Measurements from ENCODE around the gene IFI16.

IFI16 gene

DNA sequence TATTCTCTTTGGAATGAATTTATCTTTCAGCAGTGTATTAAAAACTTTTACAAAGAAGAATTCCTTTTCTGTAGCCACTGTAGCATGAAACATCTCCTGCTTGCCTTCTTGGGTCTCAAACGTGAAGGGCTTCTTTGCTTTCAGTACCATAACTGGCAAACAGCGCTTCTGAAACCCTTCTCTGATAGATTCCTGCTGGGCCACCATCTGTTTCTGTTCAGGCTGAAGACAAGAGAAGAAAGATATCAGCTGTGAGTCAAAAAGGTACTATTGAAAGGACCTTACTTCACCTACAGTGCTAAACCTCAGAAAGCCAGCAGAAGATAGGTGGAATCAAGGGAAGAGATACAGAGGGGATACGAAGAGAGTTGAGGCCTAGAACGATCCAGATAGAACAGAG lies 56.4 kb downstream of the IFI16 start:
- no peak for DNase-seq
- no peak for TF ChIP-seq EZH2 (IDR thresholded peaks at IDR 0.05; ENCODE audit: borderline replicate concordance, low read depth, low read length, severe bottlenecking)
- TF ChIP-seq, protein P1, sequence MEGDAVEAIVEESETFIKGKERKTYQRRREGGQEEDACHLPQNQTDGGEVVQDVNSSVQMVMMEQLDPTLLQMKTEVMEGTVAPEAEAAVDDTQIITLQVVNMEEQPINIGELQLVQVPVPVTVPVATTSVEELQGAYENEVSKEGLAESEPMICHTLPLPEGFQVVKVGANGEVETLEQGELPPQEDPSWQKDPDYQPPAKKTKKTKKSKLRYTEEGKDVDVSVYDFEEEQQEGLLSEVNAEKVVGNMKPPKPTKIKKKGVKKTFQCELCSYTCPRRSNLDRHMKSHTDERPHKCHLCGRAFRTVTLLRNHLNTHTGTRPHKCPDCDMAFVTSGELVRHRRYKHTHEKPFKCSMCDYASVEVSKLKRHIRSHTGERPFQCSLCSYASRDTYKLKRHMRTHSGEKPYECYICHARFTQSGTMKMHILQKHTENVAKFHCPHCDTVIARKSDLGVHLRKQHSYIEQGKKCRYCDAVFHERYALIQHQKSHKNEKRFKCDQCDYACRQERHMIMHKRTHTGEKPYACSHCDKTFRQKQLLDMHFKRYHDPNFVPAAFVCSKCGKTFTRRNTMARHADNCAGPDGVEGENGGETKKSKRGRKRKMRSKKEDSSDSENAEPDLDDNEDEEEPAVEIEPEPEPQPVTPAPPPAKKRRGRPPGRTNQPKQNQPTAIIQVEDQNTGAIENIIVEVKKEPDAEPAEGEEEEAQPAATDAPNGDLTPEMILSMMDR (IDR thresholded peaks at IDR 0.05; ENCODE audit: borderline replicate concordance, extremely low read depth, low read length, poor library complexity, severe bottlenecking) = no peak
- peaks cover 8% of the 10 kb centered on the region for H3K4me1 ChIP-seq (ENCODE audit: insufficient read depth, low read length)
- H4K20me1 ChIP-seq (ENCODE audit: insufficient read depth, low read length) = no peaks in the 10 kb centered on the region
- ATAC-seq (ENCODE audit: insufficient read depth, low read depth) = 0 out of 3 replicates have a peak, but pooled peaks have one; percentile 17
- no peak overlapping the region for H2AFZ ChIP-seq (ENCODE audit: low read depth, low read length)
- no peaks in the 10 kb centered on the region for H3K27me3 ChIP-seq (ENCODE audit: insufficient read depth, low read length, poor library complexity)
- H3K36me3 ChIP-seq (ENCODE audit: insufficient read depth, low read length) = no peaks in the 10 kb centered on the region
- H3K9me3 ChIP-seq (ENCODE audit: insufficient read depth, low read length, severe bottlenecking) = no peaks in the 10 kb centered on the region
- H3K9ac ChIP-seq (ENCODE audit: low read depth, low read length) = no peak overlapping the region
- H3K27ac ChIP-seq (ENCODE audit: low read length) = no peak overlapping the region
- no peak overlapping the region for H3K4me2 ChIP-seq (ENCODE audit: insufficient read depth, low read length)
- H3K4me3 ChIP-seq (ENCODE audit: low read depth in 1 of 2, low read length in 2 of 2) = no peak overlapping the region
- no peaks in the 10 kb centered on the region for H3K79me2 ChIP-seq (ENCODE audit: insufficient read depth, low read length)

DNA sequence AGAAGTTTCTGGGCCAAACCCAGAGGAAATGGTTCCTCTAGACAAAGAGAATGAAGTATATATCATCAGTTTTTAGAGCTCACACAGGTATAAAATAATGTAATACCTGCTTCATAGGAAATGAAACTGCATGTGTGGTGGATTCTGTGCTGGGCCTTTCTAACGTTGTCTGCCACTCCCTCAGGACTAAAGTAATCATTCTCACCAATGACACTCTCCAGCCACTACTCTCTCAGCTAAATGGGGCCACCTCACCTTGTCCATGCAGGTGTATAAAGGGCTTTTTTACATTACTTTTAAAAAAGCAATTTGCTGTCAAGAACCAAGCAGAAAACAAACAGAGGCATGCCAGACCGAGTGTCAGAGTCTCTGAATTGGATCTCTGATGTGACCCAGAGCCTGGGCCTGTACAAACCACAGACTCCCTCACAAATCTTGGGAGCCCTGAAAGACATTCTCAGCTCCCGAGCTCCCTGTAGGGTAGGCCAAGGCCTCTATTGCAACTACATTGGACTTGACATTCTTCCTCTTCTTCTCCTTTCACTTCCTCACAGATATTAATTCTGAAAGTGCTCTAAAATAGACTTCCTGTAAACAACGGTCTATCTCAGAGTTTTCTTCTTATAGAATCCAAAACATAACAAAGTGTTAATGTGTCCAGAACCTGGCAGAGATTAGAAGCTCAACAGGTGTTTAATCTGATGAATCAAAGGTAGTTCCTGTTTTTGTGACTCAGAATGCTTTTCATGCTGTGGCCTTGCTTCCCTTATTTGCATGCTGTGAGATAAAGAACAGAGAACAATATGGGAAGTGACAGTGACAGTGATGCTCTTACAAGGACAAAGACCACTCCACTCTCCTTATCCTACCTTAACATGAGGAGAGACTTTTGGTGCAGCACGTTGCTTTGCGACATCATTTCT lies 58.3 kb downstream of the IFI16 start:
- Histone ChIP-seq H3K36me3 (ENCODE audit: insufficient read depth, low read length) (no peaks in the 10 kb centered on the region), H3K27me3 (ENCODE audit: insufficient read depth, low read length, poor library complexity) (no peaks in the 10 kb centered on the region), H3K4me1 (ENCODE audit: insufficient read depth, low read length) (peaks cover 8% of the 10 kb centered on the region), H3K9me3 (ENCODE audit: insufficient read depth, low read length, severe bottlenecking) (no peaks in the 10 kb centered on the region), H3K4me3 (ENCODE audit: low read depth in 1 of 2, low read length in 2 of 2) (no peak overlapping the region), H3K9ac (ENCODE audit: low read depth, low read length) (no peak overlapping the region), H3K4me2 (ENCODE audit: insufficient read depth, low read length) (no peak overlapping the region), H3K79me2 (ENCODE audit: insufficient read depth, low read length) (no peaks in the 10 kb centered on the region), H2AFZ (ENCODE audit: low read depth, low read length) (peak overlapping the region; percentile 24), H3K27ac (ENCODE audit: low read length) (no peak overlapping the region), H4K20me1 (ENCODE audit: insufficient read depth, low read length) (no peaks in the 10 kb centered on the region)
- TF ChIP-seq EZH2 (IDR thresholded peaks at IDR 0.05; ENCODE audit: borderline replicate concordance, low read depth, low read length, severe bottlenecking) = no peak
- TF ChIP-seq, protein P1 (IDR thresholded peaks at IDR 0.05; ENCODE audit: borderline replicate concordance, extremely low read depth, low read length, poor library complexity, severe bottlenecking) = no peak
- DNase-seq = no peak
- ATAC-seq (ENCODE audit: insufficient read depth, low read depth) = no peak; the same call in 1 of the 3 replicates

DNA sequence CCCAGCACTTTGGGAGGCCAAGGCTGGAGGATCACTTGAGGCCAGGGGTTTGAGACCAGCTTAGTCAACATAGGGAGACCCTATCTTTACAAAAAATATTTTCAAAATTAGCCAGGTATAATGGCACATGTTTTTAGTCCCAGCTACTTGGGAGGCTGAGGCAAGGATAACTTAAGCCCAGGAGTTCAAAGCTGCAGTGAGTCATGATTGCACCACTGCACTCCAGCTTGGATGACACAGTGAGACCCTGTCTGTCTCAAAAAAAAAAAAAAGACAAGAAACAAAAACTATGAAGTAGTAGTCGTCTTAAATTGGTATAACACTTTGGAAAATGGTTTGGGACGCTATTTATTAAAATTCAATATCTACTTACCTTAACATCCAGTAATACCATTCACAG lies 59.2 kb downstream of the IFI16 start:
- H2AFZ ChIP-seq (ENCODE audit: low read depth, low read length) = no peak overlapping the region
- DNase-seq (no peak), ATAC-seq (ENCODE audit: insufficient read depth, low read depth) (no peak)
- H3K27ac ChIP-seq (ENCODE audit: low read length) = no peak overlapping the region
- H3K9ac ChIP-seq (ENCODE audit: low read depth, low read length) = no peak overlapping the region
- no peaks in the 10 kb centered on the region for H3K27me3 ChIP-seq (ENCODE audit: insufficient read depth, low read length, poor library complexity)
- peaks cover 8% of the 10 kb centered on the region for H3K4me1 ChIP-seq (ENCODE audit: insufficient read depth, low read length)
- no peaks in the 10 kb centered on the region for H3K79me2 ChIP-seq (ENCODE audit: insufficient read depth, low read length)
- no peaks in the 10 kb centered on the region for H3K36me3 ChIP-seq (ENCODE audit: insufficient read depth, low read length)
- H3K4me2 ChIP-seq (ENCODE audit: insufficient read depth, low read length) = no peak overlapping the region
- TF ChIP-seq, protein P1 (IDR thresholded peaks at IDR 0.05; ENCODE audit: borderline replicate concordance, extremely low read depth, low read length, poor library complexity, severe bottlenecking) = no peak
- no peak for TF ChIP-seq EZH2 (IDR thresholded peaks at IDR 0.05; ENCODE audit: borderline replicate concordance, low read depth, low read length, severe bottlenecking)
- no peak overlapping the region for H3K4me3 ChIP-seq (ENCODE audit: low read depth in 1 of 2, low read length in 2 of 2)
- H4K20me1 ChIP-seq (ENCODE audit: insufficient read depth, low read length) = no peaks in the 10 kb centered on the region
- no peaks in the 10 kb centered on the region for H3K9me3 ChIP-seq (ENCODE audit: insufficient read depth, low read length, severe bottlenecking)

Measured in DND-41 (cell line).